Stimulated activated CD8-positive, alpha-beta memory T cell treated with anti-CD3 and anti-CD28 coated beads, Interleukin-15, amount 100 ng/mL, for 4 hours (primary cell): ENCODE results near the gene ISM1.

ENCODE experiments used
- DNase-seq, 2 donors: peaks; one replicate each; pipeline ENCODE4 v3.0.0-alpha.2; 2020; ENCODE audit warnings: low read depth in 2 of 2

The ISM1 gene

GRCh38 chr20:13348311-13349234 lies 127.5 kb downstream of the ISM1 start:
- no peak for DNase-seq

- DNase-seq, result no peak
Measured at GRCh38 chr20:13349235-13349604, 128.1 kb downstream of the ISM1 start.
